ENCODE measurements around the gene C17orf107. TPM values are rescaled to one million over a fixed set of nuclear protein-coding genes. Genes with fewer than 3 reads are reported as not detected.
"Not testable (repeated sequence)": the region's sequence is repeated elsewhere in the genome, so short reads cannot be mapped to it uniquely, and the experiment has no call there.

Gene C17orf107
- total RNA-seq, 2 experiments from 2014 or later, result 28.9 to 30.5 TPM

DNA sequence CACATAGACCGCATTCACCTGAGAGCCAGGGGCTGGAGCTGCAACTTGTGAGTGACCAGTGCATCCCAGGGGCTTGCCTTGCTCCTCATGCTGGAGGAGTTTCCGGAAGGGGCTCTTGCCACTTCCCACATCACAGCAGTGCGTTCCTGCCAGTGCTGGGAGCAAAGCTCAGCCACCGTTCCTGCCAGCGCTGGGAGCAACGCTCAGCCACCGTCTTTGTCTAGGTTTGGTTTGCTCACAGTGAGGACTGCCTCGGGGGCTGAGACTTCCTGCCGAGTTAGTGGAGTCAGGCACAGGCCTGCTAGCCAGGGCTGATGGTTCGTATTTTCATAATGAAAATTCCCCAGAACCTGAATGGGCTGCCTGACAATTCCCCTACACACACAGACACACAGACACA is 9.0 kb downstream of the C17orf107 start:
- TF ChIP-seq, protein P1, sequence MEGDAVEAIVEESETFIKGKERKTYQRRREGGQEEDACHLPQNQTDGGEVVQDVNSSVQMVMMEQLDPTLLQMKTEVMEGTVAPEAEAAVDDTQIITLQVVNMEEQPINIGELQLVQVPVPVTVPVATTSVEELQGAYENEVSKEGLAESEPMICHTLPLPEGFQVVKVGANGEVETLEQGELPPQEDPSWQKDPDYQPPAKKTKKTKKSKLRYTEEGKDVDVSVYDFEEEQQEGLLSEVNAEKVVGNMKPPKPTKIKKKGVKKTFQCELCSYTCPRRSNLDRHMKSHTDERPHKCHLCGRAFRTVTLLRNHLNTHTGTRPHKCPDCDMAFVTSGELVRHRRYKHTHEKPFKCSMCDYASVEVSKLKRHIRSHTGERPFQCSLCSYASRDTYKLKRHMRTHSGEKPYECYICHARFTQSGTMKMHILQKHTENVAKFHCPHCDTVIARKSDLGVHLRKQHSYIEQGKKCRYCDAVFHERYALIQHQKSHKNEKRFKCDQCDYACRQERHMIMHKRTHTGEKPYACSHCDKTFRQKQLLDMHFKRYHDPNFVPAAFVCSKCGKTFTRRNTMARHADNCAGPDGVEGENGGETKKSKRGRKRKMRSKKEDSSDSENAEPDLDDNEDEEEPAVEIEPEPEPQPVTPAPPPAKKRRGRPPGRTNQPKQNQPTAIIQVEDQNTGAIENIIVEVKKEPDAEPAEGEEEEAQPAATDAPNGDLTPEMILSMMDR (IDR thresholded peaks at IDR 0.05), result no peak
- H3K27me3 Mint-ChIP-seq, result no peaks in the 10 kb centered on the region
- ChIA-PET POLR2A (interaction anchor here (0.7 to 2.6 kb wide), 10 partner anchors 8 to 88 kb away, joined by 3 to 23 read pairs (median 5); partner anchors contain the start of genes CAMTA2, INCA1, PFN1 and RNF167), CTCF (interaction anchor here (0.6 to 2.3 kb wide), 14 partner anchors 9 to 159 kb away, joined by 3 to 21 read pairs (median 7); partner anchors contain the start of genes C17orf107, CAMTA2, RNF167 and SLC25A11)
- Histone ChIP-seq H3K36me3 (ENCODE audit: insufficient read depth, low read length) (no peaks in the 10 kb centered on the region), H3K27ac (ENCODE audit: low read depth in 1 of 2, low read length in 2 of 2) (no peak overlapping the region), H3K4me3 (ENCODE audit: low read length) (no peak overlapping the region), H3K9me3 (ENCODE audit: control insufficient read depth in 1 of 2, insufficient read depth in 1 of 2, low read length in 2 of 2) (no peaks in the 10 kb centered on the region), H3K4me1 (ENCODE audit: insufficient read depth, low read length) (peaks cover 24% of the 10 kb centered on the region), H3K27me3 (ENCODE audit: control insufficient read depth in 1 of 2, insufficient read depth in 2 of 2, low read length in 2 of 2) (no peaks in the 10 kb centered on the region)
- peak in 2 of 14 experiments; percentile 30 to 51 for DNase-seq
- no peaks in the 10 kb centered on the region for H3K36me3 Mint-ChIP-seq (ENCODE audit: low read depth)
- peaks cover 5% of the 10 kb centered on the region for H3K4me1 Mint-ChIP-seq (ENCODE audit: low read depth)
- no peak overlapping the region for H3K4me3 Mint-ChIP-seq
- intact Hi-C loops (cut with DNase I, micrococcal nuclease), result loop anchor here in 1 of 2 experiments (2.0 kb wide), 2 partner anchors 30 to 78 kb away; partner anchors contain the start of gene CAMTA2
- no peaks in the 10 kb centered on the region for H3K9me3 Mint-ChIP-seq
- no peak overlapping the region for H3K27ac Mint-ChIP-seq
- no peak for ATAC-seq (ENCODE audit: poor library complexity)

DNA sequence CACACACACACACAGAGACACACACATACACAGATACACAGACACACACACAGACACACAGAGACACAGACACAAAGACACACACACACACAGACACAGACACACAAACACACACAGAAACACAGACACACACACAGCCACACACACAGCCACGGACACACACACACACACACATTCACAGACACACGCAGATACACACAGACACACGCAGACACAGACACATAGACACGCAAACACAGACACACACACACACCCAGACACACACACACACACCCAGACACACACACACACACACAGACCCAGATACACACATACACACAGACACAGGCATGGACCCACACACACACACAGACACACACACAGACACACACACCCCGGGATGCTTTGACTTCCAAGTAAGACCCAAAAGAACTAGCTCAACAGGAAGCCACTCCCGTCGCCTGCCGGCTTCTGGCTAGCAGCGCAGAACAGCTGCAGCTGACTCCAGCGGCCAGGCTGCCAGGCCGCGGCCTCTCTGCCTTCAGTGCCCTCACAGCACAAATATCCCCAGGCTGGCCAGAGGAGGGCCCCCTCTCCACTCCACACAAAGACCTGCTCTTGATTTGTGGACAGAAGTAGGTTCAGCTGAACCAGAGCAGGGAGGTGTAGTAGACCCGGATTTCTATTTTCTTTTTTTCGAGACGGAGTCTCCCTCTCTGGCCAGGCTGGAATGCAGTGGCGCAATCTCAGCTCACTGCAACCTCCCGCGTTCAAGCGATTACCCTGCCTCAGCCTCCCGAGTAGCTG is 9.6 kb downstream of the C17orf107 start:
- H3K27me3 ChIP-seq (ENCODE audit: control insufficient read depth in 1 of 2, insufficient read depth in 2 of 2, low read length in 2 of 2), result no peaks in the 10 kb centered on the region
- H3K36me3 ChIP-seq (ENCODE audit: insufficient read depth, low read length), result no peaks in the 10 kb centered on the region
- Mint-ChIP-seq H3K36me3 (ENCODE audit: low read depth) (no peaks in the 10 kb centered on the region), H3K27ac (no peak overlapping the region), H3K9me3 (no peaks in the 10 kb centered on the region), H3K4me3 (no peak overlapping the region), H3K27me3 (no peaks in the 10 kb centered on the region), H3K4me1 (ENCODE audit: low read depth) (no peaks in the 10 kb centered on the region)
- POLR2A ChIA-PET, result interaction anchor here (0.7 to 2.6 kb wide), 13 partner anchors 8 to 88 kb away, joined by 3 to 23 read pairs (median 5); partner anchors contain the start of genes C17orf107, CAMTA2, INCA1 and PFN1
- peak; percentile 93 for ATAC-seq (ENCODE audit: poor library complexity)
- H3K9me3 ChIP-seq (ENCODE audit: control insufficient read depth in 1 of 2, insufficient read depth in 1 of 2, low read length in 2 of 2), result no peaks in the 10 kb centered on the region
- H3K4me1 ChIP-seq (ENCODE audit: insufficient read depth, low read length), result peaks cover 18% of the 10 kb centered on the region
- intact Hi-C loops (cut with DNase I, micrococcal nuclease), result loop anchor here (1.0 to 2.0 kb wide), 7 partner anchors 30 to 153 kb away; partner anchors contain the start of genes CAMTA2 (in 2 of the 2) and SPAG7 (in 1 of the 2)
- CTCF ChIA-PET, result interaction anchor here (0.6 to 2.3 kb wide), 17 partner anchors 10 to 205 kb away, joined by 3 to 21 read pairs (median 5); partner anchors contain the start of genes C17orf107, CAMTA2, INCA1 and KIF1C
- TF ChIP-seq, protein P1 (IDR thresholded peaks at IDR 0.05), result peak; percentile 61
- H3K4me3 ChIP-seq (ENCODE audit: low read length), result no peak overlapping the region
- peak; percentile 61 to 88 (median 70) for DNase-seq
- no peak overlapping the region for H3K27ac ChIP-seq (ENCODE audit: low read depth in 1 of 2, low read length in 2 of 2)

GRCh38 chr17:4913994-4914393 is 14.7 kb downstream of the C17orf107 start:
- DNase-seq (no peak), ATAC-seq (ENCODE audit: poor library complexity) (no peak)
- intact Hi-C loops (cut with DNase I, micrococcal nuclease), result no loop called here
- H3K4me1 ChIP-seq (ENCODE audit: insufficient read depth, low read length), result peaks cover 8% of the 10 kb centered on the region
- CTCF ChIA-PET, result interaction anchor here (0.6 kb wide), 1 partner anchor 89 kb away, joined by 3 read pairs; no protein-coding TSS in a partner anchor
- H3K4me3 Mint-ChIP-seq, result no peak overlapping the region
- H3K27me3 Mint-ChIP-seq, result no peaks in the 10 kb centered on the region
- H3K36me3 ChIP-seq (ENCODE audit: insufficient read depth, low read length), result no peaks in the 10 kb centered on the region
- H3K27ac Mint-ChIP-seq, result no peak overlapping the region
- TF ChIP-seq, protein P1 (IDR thresholded peaks at IDR 0.05), result no peak
- no peaks in the 10 kb centered on the region for H3K9me3 ChIP-seq (ENCODE audit: control insufficient read depth in 1 of 2, insufficient read depth in 1 of 2, low read length in 2 of 2)
- H3K9me3 Mint-ChIP-seq, result no peaks in the 10 kb centered on the region
- H3K4me1 Mint-ChIP-seq (ENCODE audit: low read depth), result no peaks in the 10 kb centered on the region
- H3K27ac ChIP-seq (ENCODE audit: low read depth in 1 of 2, low read length in 2 of 2), result no peak overlapping the region
- H3K27me3 ChIP-seq (ENCODE audit: control insufficient read depth in 1 of 2, insufficient read depth in 2 of 2, low read length in 2 of 2), result no peaks in the 10 kb centered on the region
- no peaks in the 10 kb centered on the region for H3K36me3 Mint-ChIP-seq (ENCODE audit: low read depth)
- H3K4me3 ChIP-seq (ENCODE audit: low read length), result no peak overlapping the region
- POLR2A ChIA-PET, result interaction anchor here (1.1 to 1.5 kb wide), 2 partner anchors 54 to 83 kb away, joined by 3 to 4 read pairs; partner anchors contain the start of gene SPAG7

DNA sequence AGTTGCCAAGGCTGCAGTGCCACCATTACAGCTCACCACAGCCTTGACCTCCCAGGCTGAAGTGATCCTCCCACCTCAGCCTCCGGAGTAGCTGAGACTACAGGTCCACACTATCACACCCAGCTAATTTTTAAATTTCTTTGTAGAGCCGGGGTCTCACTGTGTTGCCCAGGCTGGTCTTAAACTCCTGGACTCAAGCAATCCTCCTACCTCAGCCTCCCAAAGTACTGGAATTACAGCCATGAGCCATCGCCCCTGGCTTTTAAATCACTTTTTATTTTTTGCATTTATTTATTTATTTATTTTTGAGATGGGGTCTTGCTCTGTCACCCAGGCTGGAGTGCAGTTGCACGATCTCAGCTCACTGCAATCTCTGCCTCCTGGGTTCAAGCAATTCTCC is 15.2 kb downstream of the C17orf107 start:
- H3K4me1 Mint-ChIP-seq (ENCODE audit: low read depth); H3K4me1 ChIP-seq (ENCODE audit: insufficient read depth, low read length); DNase-seq; ATAC-seq (ENCODE audit: poor library complexity); CTCF ChIA-PET; H3K9me3 Mint-ChIP-seq; H3K36me3 ChIP-seq (ENCODE audit: insufficient read depth, low read length); H3K27ac ChIP-seq (ENCODE audit: low read depth in 1 of 2, low read length in 2 of 2); H3K27me3 ChIP-seq (ENCODE audit: control insufficient read depth in 1 of 2, insufficient read depth in 2 of 2, low read length in 2 of 2); intact Hi-C loops (cut with DNase I, micrococcal nuclease); H3K9me3 ChIP-seq (ENCODE audit: control insufficient read depth in 1 of 2, insufficient read depth in 1 of 2, low read length in 2 of 2); H3K36me3 Mint-ChIP-seq (ENCODE audit: low read depth); H3K4me3 ChIP-seq (ENCODE audit: low read length); H3K27me3 Mint-ChIP-seq; POLR2A ChIA-PET; H3K27ac Mint-ChIP-seq; H3K4me3 Mint-ChIP-seq: not testable (repeated sequence)
